HG02943 (cell line): ENCODE results near the gene FRAT1.
"Not testable (repeated sequence)": the region's sequence is repeated elsewhere in the genome, so short reads cannot be mapped to it uniquely, and the experiment has no call there.

Experiments used
- ATAC-seq: cut with Tn5 transposase; IDR thresholded peaks from one replicate; pipeline ENCODE4 v1.9.1; 2021; ENCODE audit warnings: mild to moderate bottlenecking, low read depth, moderate library complexity; ENCODE audit not compliant: unreplicated experiment

FRAT1 gene

GRCh38 chr10:97318772-97319651 is at the start of gene FRAT1:
TSS of gene FRAT1 (plus strand) at chr10:97319271. CDS start at chr10:97319454, 183 bp downstream.
- peak; percentile 77 for ATAC-seq

GRCh38 chr10:97270523-97271154 is 48.4 kb upstream of the FRAT1 start:
- no peak for ATAC-seq

GRCh38 chr10:97273700-97274099 is 45.4 kb upstream of the FRAT1 start:
- no peak for ATAC-seq

- ATAC-seq: no peak
Observed at GRCh38 chr10:97274828-97275227, 44.2 kb upstream of the FRAT1 start.

- no peak for ATAC-seq
Observed at GRCh38 chr10:97277551-97277950, 41.5 kb upstream of the FRAT1 start.

- ATAC-seq: no peak
Observed at GRCh38 chr10:97278491-97278989, 40.5 kb upstream of the FRAT1 start.

GRCh38 chr10:97279121-97279815 is 39.8 kb upstream of the FRAT1 start:
- ATAC-seq: no peak

GRCh38 chr10:97280783-97281182 is 38.3 kb upstream of the FRAT1 start:
- no peak for ATAC-seq

- not testable (repeated sequence) for ATAC-seq
Observed at GRCh38 chr10:97290076-97290475, 29.0 kb upstream of the FRAT1 start.

- not testable (repeated sequence) for ATAC-seq
Observed at GRCh38 chr10:97290576-97291356, 28.3 kb upstream of the FRAT1 start.

GRCh38 chr10:97291357-97292096 is 27.5 kb upstream of the FRAT1 start:
- no peak for ATAC-seq

- peak; percentile 97 for ATAC-seq
Observed at GRCh38 chr10:97292097-97292861, 26.8 kb upstream of the FRAT1 start, which contains the start of gene ARHGAP19. TSS of gene ARHGAP19 (minus strand) at chr10:97292637. CDS start at chr10:97292627, 10 bp downstream.

GRCh38 chr10:97292862-97293198 is 26.2 kb upstream of the FRAT1 start:
- ATAC-seq: no peak

- no peak for ATAC-seq
Observed at GRCh38 chr10:97297556-97298222, 21.4 kb upstream of the FRAT1 start.

GRCh38 chr10:97298223-97298571 is 20.9 kb upstream of the FRAT1 start:
- no peak for ATAC-seq

- no peak for ATAC-seq
Observed at GRCh38 chr10:97300980-97301379, 18.1 kb upstream of the FRAT1 start.

- no peak for ATAC-seq
Observed at GRCh38 chr10:97302088-97302791, 16.8 kb upstream of the FRAT1 start.

GRCh38 chr10:97307441-97307840 is 11.6 kb upstream of the FRAT1 start:
- ATAC-seq: no peak
